MM.1S (cell line): Measurements from ENCODE around the gene FCRL2.

Source experiments
- EZH2 ChIP-seq: fragments of 300-600 bp; sonication (generic); optimal IDR thresholded peaks from 2 replicates; pipeline ENCODE3; 2017; ENCODE audit warnings: low read depth, mild to moderate bottlenecking, antibody characterized with exemption, low read length, mixed read lengths
- EZH2phosphoT487 ChIP-seq: fragments of 300-600 bp; sonication (generic); IDR thresholded peaks from 2 replicates; pipeline ENCODE4 v1.6.1; 2018; ENCODE audit warnings: antibody characterized with exemption, low read length
- TF ChIP-seq, protein P1 (sequence below): fragments of 300-600 bp; sonication (generic); IDR thresholded peaks from 2 replicates; pipeline ENCODE4 v1.5.1; 2016; ENCODE audit warnings: antibody characterized with exemption, low read length, mixed read lengths

DNA sequence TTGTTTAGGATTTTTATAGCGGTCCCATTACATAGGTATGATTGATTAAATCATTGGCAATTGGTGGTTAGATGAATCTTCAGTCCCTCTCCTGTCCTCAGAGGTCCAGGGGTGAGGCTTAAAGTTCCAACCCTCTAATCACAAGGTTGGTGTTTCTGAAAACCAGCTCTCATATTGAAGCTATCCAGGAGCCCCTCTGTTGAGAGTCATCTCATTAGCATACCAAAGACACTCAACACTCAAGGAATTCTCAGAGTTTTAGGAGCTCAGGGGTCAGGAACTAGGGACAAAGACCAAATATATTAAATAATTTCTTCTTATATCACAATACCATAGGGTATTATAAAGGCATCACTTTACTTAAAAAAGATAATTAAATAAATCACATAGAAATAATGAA lies 23.3 kb downstream of the FCRL2 start:
- TF ChIP-seq, protein P1, sequence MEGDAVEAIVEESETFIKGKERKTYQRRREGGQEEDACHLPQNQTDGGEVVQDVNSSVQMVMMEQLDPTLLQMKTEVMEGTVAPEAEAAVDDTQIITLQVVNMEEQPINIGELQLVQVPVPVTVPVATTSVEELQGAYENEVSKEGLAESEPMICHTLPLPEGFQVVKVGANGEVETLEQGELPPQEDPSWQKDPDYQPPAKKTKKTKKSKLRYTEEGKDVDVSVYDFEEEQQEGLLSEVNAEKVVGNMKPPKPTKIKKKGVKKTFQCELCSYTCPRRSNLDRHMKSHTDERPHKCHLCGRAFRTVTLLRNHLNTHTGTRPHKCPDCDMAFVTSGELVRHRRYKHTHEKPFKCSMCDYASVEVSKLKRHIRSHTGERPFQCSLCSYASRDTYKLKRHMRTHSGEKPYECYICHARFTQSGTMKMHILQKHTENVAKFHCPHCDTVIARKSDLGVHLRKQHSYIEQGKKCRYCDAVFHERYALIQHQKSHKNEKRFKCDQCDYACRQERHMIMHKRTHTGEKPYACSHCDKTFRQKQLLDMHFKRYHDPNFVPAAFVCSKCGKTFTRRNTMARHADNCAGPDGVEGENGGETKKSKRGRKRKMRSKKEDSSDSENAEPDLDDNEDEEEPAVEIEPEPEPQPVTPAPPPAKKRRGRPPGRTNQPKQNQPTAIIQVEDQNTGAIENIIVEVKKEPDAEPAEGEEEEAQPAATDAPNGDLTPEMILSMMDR: no peak
- TF ChIP-seq EZH2: no peak
- TF ChIP-seq EZH2phosphoT487: no peak
